ENCODE data around the gene IFI6.
A peak's percentile ranks its signal among the peaks of the same experiment; 100 is the strongest.
"Not testable (repeated sequence)": the region's sequence is repeated elsewhere in the genome, so short reads cannot be mapped to it uniquely, and the experiment has no call there.

IFI6 gene

GRCh38 chr1:27649306-27649635 is 22.7 kb downstream of the IFI6 start:
- no peak for DNase-seq

GRCh38 chr1:27648602-27649305 is 23.2 kb downstream of the IFI6 start:
- DNase-seq = no peak

- DNase-seq = no peak
Measured at GRCh38 chr1:27647328-27647727, 24.7 kb downstream of the IFI6 start.

- DNase-seq = no peak
Measured at GRCh38 chr1:27646676-27647075, 25.3 kb downstream of the IFI6 start.

GRCh38 chr1:27645071-27645415 is 26.9 kb downstream of the IFI6 start:
- no peak for DNase-seq

GRCh38 chr1:27644369-27645070 is 27.5 kb downstream of the IFI6 start:
- DNase-seq = no peak

GRCh38 chr1:27643600-27644368 is 28.2 kb downstream of the IFI6 start:
- DNase-seq = peak; percentile 70

- not testable (repeated sequence) for DNase-seq
Measured at GRCh38 chr1:27640514-27640913, 31.5 kb downstream of the IFI6 start.

GRCh38 chr1:27638805-27639204 is 33.2 kb downstream of the IFI6 start:
- DNase-seq = no peak

- no peak for DNase-seq
Measured at GRCh38 chr1:27638047-27638734, 33.8 kb downstream of the IFI6 start.

GRCh38 chr1:27635396-27636142 is 36.4 kb downstream of the IFI6 start:
- no peak for DNase-seq

GRCh38 chr1:27634985-27635367 is 37.0 kb downstream of the IFI6 start, which contains the start of gene FGR:
TSS of gene FGR (minus strand) at chr1:27635185. CDS start at chr1:27623916, 11,269 bp downstream.
- DNase-seq = no peak

- no peak for DNase-seq
Measured at GRCh38 chr1:27634177-27634984, 37.6 kb downstream of the IFI6 start.

GRCh38 chr1:27633640-27634176 is 38.3 kb downstream of the IFI6 start:
- no peak for DNase-seq

GRCh38 chr1:27633298-27633610 is 38.7 kb downstream of the IFI6 start:
- no peak for DNase-seq

GRCh38 chr1:27632387-27633297 is 39.4 kb downstream of the IFI6 start:
- DNase-seq = no peak

- no peak for DNase-seq
Measured at GRCh38 chr1:27630859-27631491, 41.0 kb downstream of the IFI6 start.

- DNase-seq = no peak
Measured at GRCh38 chr1:27628712-27629111, 43.3 kb downstream of the IFI6 start.

GRCh38 chr1:27627733-27628132 is 44.3 kb downstream of the IFI6 start:
- not testable (repeated sequence) for DNase-seq

- no peak for DNase-seq
Measured at GRCh38 chr1:27627061-27627460, 44.9 kb downstream of the IFI6 start.
